Stimulated activated CD4-positive, alpha-beta T cell treated with anti-CD3 and anti-CD28 coated beads, Interleukin-1b, Interleukin-23, amount 100 ng/mL, for 4 hours (primary cell): ENCODE measurements around the gene ARL4D.
A peak's percentile ranks its signal among the peaks of the same experiment; 100 is the strongest.
"Not testable (repeated sequence)": the region's sequence is repeated elsewhere in the genome, so short reads cannot be mapped to it uniquely, and the experiment has no call there.

ENCODE experiments used
- DNase-seq, 2 donors: peaks; one replicate each; pipeline ENCODE4 v3.0.0-alpha.2; 2020; ENCODE audit warnings: low read depth in 2 of 2

Gene ARL4D

GRCh38 chr17:43369986-43370385 is 28.8 kb upstream of the ARL4D start:
- DNase-seq, result no peak

GRCh38 chr17:43371227-43371821 is 27.5 kb upstream of the ARL4D start:
- no peak for DNase-seq

- no peak for DNase-seq
Observed at GRCh38 chr17:43372273-43372911, 26.4 kb upstream of the ARL4D start.

- DNase-seq, result no peak
Observed at GRCh38 chr17:43373356-43373755, 25.4 kb upstream of the ARL4D start.

GRCh38 chr17:43375915-43376314 is 22.9 kb upstream of the ARL4D start:
- DNase-seq, result not testable (repeated sequence)

- DNase-seq, result no peak
Observed at GRCh38 chr17:43377056-43377810, 21.6 kb upstream of the ARL4D start.

- no peak for DNase-seq
Observed at GRCh38 chr17:43378766-43379165, 20.0 kb upstream of the ARL4D start.

GRCh38 chr17:43380307-43380706 is 18.5 kb upstream of the ARL4D start:
- DNase-seq, result no peak

- DNase-seq, result no peak
Observed at GRCh38 chr17:43381204-43381603, 17.6 kb upstream of the ARL4D start.

- no peak for DNase-seq
Observed at GRCh38 chr17:43381621-43382020, 17.2 kb upstream of the ARL4D start.

GRCh38 chr17:43382776-43383175 is 16.0 kb upstream of the ARL4D start:
- no peak for DNase-seq

- no peak for DNase-seq
Observed at GRCh38 chr17:43383372-43383771, 15.4 kb upstream of the ARL4D start.

- DNase-seq, result no peak
Observed at GRCh38 chr17:43383826-43384475, 14.8 kb upstream of the ARL4D start.

- DNase-seq, result no peak
Observed at GRCh38 chr17:43384476-43384862, 14.3 kb upstream of the ARL4D start.

GRCh38 chr17:43385046-43385831 is 13.6 kb upstream of the ARL4D start:
- no peak for DNase-seq

GRCh38 chr17:43388359-43389045 is 10.3 kb upstream of the ARL4D start:
- peak; percentile 83 to 88 for DNase-seq

- DNase-seq, result peak; percentile 54 to 59
Observed at GRCh38 chr17:43389046-43389947, 9.5 kb upstream of the ARL4D start.

- DNase-seq, result no peak
Observed at GRCh38 chr17:43392397-43392796, 6.4 kb upstream of the ARL4D start.

- peak; percentile 78 to 91 for DNase-seq
Observed at GRCh38 chr17:43393944-43394482, 4.8 kb upstream of the ARL4D start.

- not testable (repeated sequence) for DNase-seq
Observed at GRCh38 chr17:43394696-43395095, 4.1 kb upstream of the ARL4D start.
